ENCODE measurements around the gene CXCR2.

DNA sequence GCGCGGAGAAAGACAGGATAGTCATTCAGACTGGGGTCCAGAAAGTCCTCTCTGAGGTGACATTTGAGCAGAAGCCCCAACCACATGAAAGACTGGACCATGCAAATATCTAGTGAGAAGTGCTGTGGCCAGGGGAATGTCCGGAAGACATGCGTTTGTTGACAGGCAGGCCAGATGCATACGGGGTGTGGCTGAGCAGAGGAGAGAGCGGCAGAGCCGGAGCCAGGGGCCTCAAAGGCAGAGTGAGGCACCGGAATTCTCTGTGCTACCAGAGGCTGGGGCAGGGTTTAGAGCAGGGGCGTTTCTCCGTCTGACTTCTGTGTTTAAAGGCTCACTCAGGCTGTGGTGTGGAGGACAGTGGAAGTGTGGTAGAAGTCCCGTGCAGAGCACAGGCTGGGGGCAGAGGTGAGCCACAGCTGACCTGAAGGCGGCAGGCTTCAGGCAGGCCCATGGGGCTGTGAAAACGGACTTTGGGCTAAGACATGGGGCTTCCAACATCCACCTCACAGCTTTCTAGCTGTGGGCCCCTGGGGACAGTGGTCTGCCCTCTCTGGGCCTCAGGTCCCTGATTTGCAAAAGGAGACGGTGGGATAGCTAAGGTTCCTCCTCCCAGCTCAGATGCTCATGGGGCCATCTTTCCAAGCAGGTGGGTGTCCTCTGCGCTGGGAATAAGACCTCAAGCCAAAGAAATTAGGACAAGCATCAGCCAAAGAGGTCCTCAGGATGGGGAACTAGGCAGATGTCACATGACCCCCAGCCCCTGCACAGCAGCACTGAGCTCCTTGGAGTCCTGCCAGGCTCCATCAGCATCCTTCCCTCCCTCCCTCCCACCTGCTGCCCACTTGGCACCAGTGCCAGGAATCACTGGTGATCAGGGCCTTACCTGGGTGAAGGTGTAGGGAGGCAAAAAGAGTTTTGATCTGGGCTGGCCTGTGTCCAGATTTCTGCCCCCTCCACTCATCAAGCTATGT lies 45.6 kb upstream of the CXCR2 start:
- TF ChIP-seq, protein P1, sequence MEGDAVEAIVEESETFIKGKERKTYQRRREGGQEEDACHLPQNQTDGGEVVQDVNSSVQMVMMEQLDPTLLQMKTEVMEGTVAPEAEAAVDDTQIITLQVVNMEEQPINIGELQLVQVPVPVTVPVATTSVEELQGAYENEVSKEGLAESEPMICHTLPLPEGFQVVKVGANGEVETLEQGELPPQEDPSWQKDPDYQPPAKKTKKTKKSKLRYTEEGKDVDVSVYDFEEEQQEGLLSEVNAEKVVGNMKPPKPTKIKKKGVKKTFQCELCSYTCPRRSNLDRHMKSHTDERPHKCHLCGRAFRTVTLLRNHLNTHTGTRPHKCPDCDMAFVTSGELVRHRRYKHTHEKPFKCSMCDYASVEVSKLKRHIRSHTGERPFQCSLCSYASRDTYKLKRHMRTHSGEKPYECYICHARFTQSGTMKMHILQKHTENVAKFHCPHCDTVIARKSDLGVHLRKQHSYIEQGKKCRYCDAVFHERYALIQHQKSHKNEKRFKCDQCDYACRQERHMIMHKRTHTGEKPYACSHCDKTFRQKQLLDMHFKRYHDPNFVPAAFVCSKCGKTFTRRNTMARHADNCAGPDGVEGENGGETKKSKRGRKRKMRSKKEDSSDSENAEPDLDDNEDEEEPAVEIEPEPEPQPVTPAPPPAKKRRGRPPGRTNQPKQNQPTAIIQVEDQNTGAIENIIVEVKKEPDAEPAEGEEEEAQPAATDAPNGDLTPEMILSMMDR (conservative IDR thresholded peaks at IDR 0.05 in 1 of 2, IDR thresholded peaks at IDR 0.05 in 1 of 2; ENCODE audit: extremely low read depth in 1 of 2, insufficient read depth in 1 of 2, low read depth in 1 of 2, low read length in 2 of 2): no peak
- no peak for TF ChIP-seq EZH2 (IDR thresholded peaks at IDR 0.05; ENCODE audit: borderline replicate concordance, low read length)

All from mammary epithelial cell (primary cell).